HCT116 (cell line): ENCODE results near the gene SRGAP2B. TPM values are rescaled to one million over a fixed set of nuclear protein-coding genes. Genes with fewer than 3 reads are reported as not detected.
"Not testable (repeated sequence)": the region's sequence is repeated elsewhere in the genome, so short reads cannot be mapped to it uniquely, and the experiment has no call there.

Source experiments
- ATAC-seq: fragments of 200-7000 bp; cut with Tn5 transposase; 2 replicates; pipeline ENCODE4 v1.9.1; 2020; ENCODE audit warnings: mild to moderate bottlenecking, moderate library complexity
- BruUV-seq: library from RNA; stranded (reverse); fragments of 400-500 nt; replicated peaks from 2 replicates; lab custom pipeline; 2021; lab: Mats Ljungman, UMichigan
- CTCF ChIA-PET: fragments of 300-600 bp; sonication (Branson Sonifier 250); formaldehyde crosslinking; loops from one replicate; lab custom pipeline; 2021; ENCODE audit warnings: antibody characterized with exemption; lab: Charles Lee
- POLR2A ChIA-PET: fragments of 300-600, 350-600 bp; sonication (Branson Sonifier 250); formaldehyde crosslinking; loops from one replicate; lab custom pipeline; 2021; ENCODE audit warnings: antibody characterized with exemption; lab: Charles Lee
- RAD21 ChIA-PET, 2 experiments: fragments of 300-600 bp; sonication (Branson Sonifier 250); formaldehyde crosslinking; loops; one replicate each; lab custom pipeline; 2023; ENCODE audit warnings: low total read pairs in 2 of 2; ENCODE audit not compliant: uncharacterized antibody in 2 of 2, unreplicated experiment in 2 of 2, low non-redundant PET in 1 of 2; lab: Charles Lee
- DNase-seq: peaks from one replicate; pipeline ENCODE4 v3.0.0-alpha.2; 2010; ENCODE audit warnings: low read depth, low spot score
- H2AFZ ChIP-seq: fragments of 200-600 bp; shearing (Covaris generic), sonication (generic); 2 replicates; pipeline ENCODE4 v1.6.1; 2017; ENCODE audit warnings: low read depth, mixed run types, mixed read lengths, antibody characterized with exemption, low read length; ENCODE audit not compliant: poor library complexity, severe bottlenecking
- H3K27ac ChIP-seq: 2 replicates; pipeline ENCODE4 v1.5.1; 2012; ENCODE audit warnings: low read depth, low read length
- H3K27me3 ChIP-seq: fragments of 200-600 bp; sonication (generic); 2 replicates; pipeline ENCODE4 v1.6.1; 2016; ENCODE audit warnings: mixed run types, low read length, mixed read lengths; ENCODE audit not compliant: insufficient read depth
- H3K36me3 ChIP-seq, 2 experiments: fragments of 200-500 bp in 1 of 2; fragments of 200-600 bp in 1 of 2; sonication (Bioruptor generic) in 1 of 2; sonication (generic) in 1 of 2; 2 replicates each; pipeline versions ENCODE4 v1.5.1 to v1.6.1; 2014 to 2016; ENCODE audit warnings: low read length in 2 of 2, inconsistent platforms in 1 of 2, mixed read lengths in 1 of 2, mixed run types in 1 of 2; ENCODE audit not compliant: insufficient read depth in 2 of 2, control insufficient read depth in 1 of 2
- H3K4me1 ChIP-seq, 2 experiments: fragments of 200-600 bp in 1 of 2; sonication (generic) in 1 of 2; 2 replicates each; pipeline versions ENCODE4 v1.5.1 to v1.6.1; 2012 to 2017; ENCODE audit warnings: low read length in 2 of 2, inconsistent platforms in 1 of 2, mild to moderate bottlenecking in 1 of 2, mixed read lengths in 1 of 2, mixed run types in 1 of 2, moderate library complexity in 1 of 2; ENCODE audit not compliant: insufficient read depth in 2 of 2, control insufficient read depth in 1 of 2
- H3K4me2 ChIP-seq: fragments of 200-600 bp; sonication (generic); 2 replicates; pipeline ENCODE4 v1.6.1; 2017; ENCODE audit warnings: mixed run types, low read length, mixed read lengths
- H3K4me3 ChIP-seq, 2 experiments: fragments of 200-600 bp in 1 of 2; sonication (generic) in 1 of 2; replicated peaks in 1 of 2; 2 replicates each; pipeline ENCODE4 v1.5.1; 2011 to 2016; ENCODE audit warnings: low read length in 2 of 2, control low read depth in 1 of 2, low read depth in 1 of 2, mild to moderate bottlenecking in 1 of 2, mixed read lengths in 1 of 2, mixed run types in 1 of 2
- H3K79me2 ChIP-seq: fragments of 200-600 bp; sonication (generic); 2 replicates; pipeline ENCODE4 v1.6.1; 2017; ENCODE audit warnings: mild to moderate bottlenecking, mixed run types, low read length, moderate library complexity, mixed read lengths; ENCODE audit not compliant: insufficient read depth
- H3K9ac ChIP-seq: fragments of 200-600 bp; sonication (generic); 2 replicates; pipeline ENCODE4 v1.6.1; 2016; ENCODE audit warnings: low read length, mixed read lengths
- H3K9me2 ChIP-seq: fragments of 200-600 bp; sonication (generic), shearing (Covaris generic); 2 replicates; pipeline ENCODE4 v1.6.1; 2017; ENCODE audit warnings: mixed run types, mild to moderate bottlenecking, moderate library complexity; ENCODE audit not compliant: insufficient read depth
- H3K9me3 ChIP-seq, 2 experiments: fragments of 200-500 bp in 1 of 2; fragments of 200-600 bp in 1 of 2; sonication (Bioruptor generic) in 1 of 2; sonication (generic) in 1 of 2; 2 replicates each; pipeline ENCODE4 v1.6.1; 2014 to 2017; ENCODE audit warnings: low read length in 2 of 2, mixed read lengths in 2 of 2, inconsistent platforms in 1 of 2, low read depth in 1 of 2, mild to moderate bottlenecking in 1 of 2, mixed run types in 1 of 2, moderate library complexity in 1 of 2; ENCODE audit not compliant: control insufficient read depth in 1 of 2, insufficient read depth in 1 of 2
- H4K20me1 ChIP-seq: fragments of 200-600 bp; sonication (generic), shearing (Covaris generic); 2 replicates; pipeline ENCODE4 v1.6.1; 2017; ENCODE audit warnings: mixed run types, mild to moderate bottlenecking, moderate library complexity; ENCODE audit not compliant: insufficient read depth
- intact Hi-C: fragments of 100-400 bp; cut with micrococcal nuclease; formaldehyde crosslinking; loops from 2 replicates; pipeline ENCODE4 v1.10.0; 2022
- total RNA-seq: library from RNA; stranded (reverse); gene quantifications from one replicate; pipeline ENCODE4 v1.2.1, GENCODE V29; 2021; ENCODE audit not compliant: unreplicated experiment

The SRGAP2B gene
- total RNA-seq, 1 experiment from 2014 or later = 31.2 TPM

DNA sequence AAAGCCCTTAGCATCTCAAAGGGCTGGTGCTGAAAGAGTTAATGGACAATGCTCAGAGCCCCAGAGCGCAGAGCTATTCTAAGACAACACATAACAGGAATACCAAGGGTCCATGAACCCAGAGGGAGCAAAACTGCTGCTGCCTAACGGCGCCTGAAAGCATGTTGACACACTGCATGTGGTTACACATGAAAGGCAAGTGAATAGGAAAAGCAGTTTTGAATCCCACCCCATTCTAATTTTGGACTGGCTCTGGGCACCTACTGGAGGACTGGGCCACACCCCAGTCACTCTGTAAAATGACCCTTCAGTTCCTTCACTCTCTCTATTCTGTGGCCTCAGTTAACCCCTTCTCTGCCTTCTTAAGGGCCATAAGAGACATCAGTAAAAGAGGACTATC is 123.2 kb downstream of the SRGAP2B start:
- H3K9me3 ChIP-seq, CTCF ChIA-PET, H3K36me3 ChIP-seq, intact Hi-C loops, H3K27me3 ChIP-seq, H3K4me1 ChIP-seq, POLR2A ChIA-PET, H2AFZ ChIP-seq, H3K79me2 ChIP-seq, H4K20me1 ChIP-seq, H3K9ac ChIP-seq, H3K27ac ChIP-seq, RAD21 ChIA-PET, DNase-seq, H3K4me3 ChIP-seq, BruUV-seq, H3K9me2 ChIP-seq: not testable (repeated sequence)
- peak overlapping the region; percentile 47 for H3K4me2 ChIP-seq
- peak; percentile 96 for ATAC-seq

DNA sequence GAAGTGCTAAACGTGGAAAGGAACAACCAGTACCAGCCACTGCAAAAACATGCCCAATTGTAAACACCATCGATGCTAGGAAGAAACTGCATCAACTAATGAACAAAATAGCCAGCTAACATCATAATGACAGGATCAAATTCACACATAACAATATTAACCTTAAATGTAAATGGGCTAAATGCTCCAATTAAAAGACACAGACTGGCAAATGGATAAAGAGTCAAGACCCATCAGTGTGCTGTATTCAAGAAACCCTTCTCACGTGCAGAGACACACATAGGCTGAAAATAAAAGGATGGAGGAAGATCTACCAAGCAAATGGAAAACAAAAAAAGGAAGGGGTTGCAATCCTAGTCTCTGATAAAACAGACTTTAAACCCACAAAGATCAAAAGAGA is 128.6 kb downstream of the SRGAP2B start:
- H3K27me3 ChIP-seq, H3K36me3 ChIP-seq, H3K27ac ChIP-seq, H3K9me2 ChIP-seq, H2AFZ ChIP-seq, H3K4me2 ChIP-seq, CTCF ChIA-PET, H3K4me1 ChIP-seq, BruUV-seq, POLR2A ChIA-PET, H3K4me3 ChIP-seq, DNase-seq, H3K79me2 ChIP-seq, H3K9me3 ChIP-seq, intact Hi-C loops, ATAC-seq, RAD21 ChIA-PET, H3K9ac ChIP-seq, H4K20me1 ChIP-seq: not testable (repeated sequence)

DNA sequence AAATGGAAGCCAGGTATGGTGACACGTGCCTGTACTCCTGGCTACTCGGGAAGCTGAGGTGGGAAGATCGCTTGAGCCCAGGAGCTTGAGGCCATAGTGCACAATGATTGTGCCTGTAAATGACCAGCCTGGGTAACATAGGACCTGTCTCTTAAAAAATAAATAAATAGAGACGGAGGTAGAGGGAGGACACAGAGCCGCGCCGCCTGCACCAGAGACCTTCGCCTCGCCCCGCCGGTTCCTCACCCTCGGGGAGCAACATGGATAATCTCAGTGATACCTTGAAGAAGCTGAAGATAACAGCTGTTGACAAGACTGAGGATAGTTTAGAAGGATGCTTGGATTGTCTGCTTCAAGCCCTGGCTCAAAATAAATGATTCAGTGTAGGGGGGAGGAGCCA is 130.4 kb downstream of the SRGAP2B start:
- H3K79me2 ChIP-seq, intact Hi-C loops, H4K20me1 ChIP-seq, H3K36me3 ChIP-seq, DNase-seq, H3K4me3 ChIP-seq, H3K27ac ChIP-seq, H3K9me3 ChIP-seq, BruUV-seq, H3K9me2 ChIP-seq, H2AFZ ChIP-seq, H3K4me1 ChIP-seq, H3K4me2 ChIP-seq, CTCF ChIA-PET, RAD21 ChIA-PET, POLR2A ChIA-PET, H3K27me3 ChIP-seq, H3K9ac ChIP-seq, ATAC-seq: not testable (repeated sequence)

DNA sequence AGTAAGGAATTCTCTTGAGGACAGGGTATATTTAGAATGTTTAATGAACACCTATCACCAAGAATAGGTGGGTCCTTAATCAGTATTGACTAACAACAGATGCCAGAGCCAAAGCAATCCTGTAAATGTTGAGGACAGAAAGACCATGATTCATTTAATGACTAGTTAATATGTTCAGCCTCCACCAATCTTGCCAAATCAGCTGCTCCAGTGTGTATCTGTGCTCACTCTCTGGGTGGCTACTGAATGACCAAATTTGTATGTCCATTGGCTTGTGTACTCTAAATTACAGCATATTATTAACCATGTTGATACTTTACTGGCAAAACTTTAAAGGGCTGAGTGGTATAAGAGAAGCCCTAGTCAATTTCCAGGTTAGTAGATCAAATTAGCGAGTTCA is 130.9 kb downstream of the SRGAP2B start:
- H3K79me2 ChIP-seq, intact Hi-C loops, BruUV-seq, H3K9me2 ChIP-seq, H3K9me3 ChIP-seq, H3K36me3 ChIP-seq, H3K27me3 ChIP-seq, H3K4me1 ChIP-seq, H2AFZ ChIP-seq, ATAC-seq, H3K4me3 ChIP-seq, H4K20me1 ChIP-seq, RAD21 ChIA-PET, H3K9ac ChIP-seq, H3K4me2 ChIP-seq, POLR2A ChIA-PET, CTCF ChIA-PET, DNase-seq, H3K27ac ChIP-seq: not testable (repeated sequence)

DNA sequence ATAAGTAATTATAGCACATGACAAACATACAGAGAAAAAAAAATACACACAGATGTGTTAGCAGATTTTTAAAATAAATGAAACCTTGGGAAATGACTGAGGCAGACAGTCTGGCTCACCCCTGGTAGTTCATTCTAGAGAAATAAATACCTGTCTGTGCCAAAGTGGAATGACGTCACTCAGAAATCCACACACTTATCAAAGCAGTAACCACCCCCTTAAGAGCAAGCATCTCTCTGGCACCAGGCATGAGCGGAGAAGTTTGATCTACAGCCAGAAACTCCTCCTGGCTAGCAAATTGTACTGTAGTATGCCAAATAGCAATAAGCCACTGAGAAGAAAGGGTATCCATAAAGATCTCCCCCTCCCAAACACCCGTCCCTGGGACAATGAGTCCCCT is 131.6 kb downstream of the SRGAP2B start:
- H3K4me1 ChIP-seq, RAD21 ChIA-PET, H3K9me3 ChIP-seq, H3K79me2 ChIP-seq, BruUV-seq, H3K4me2 ChIP-seq, H3K27me3 ChIP-seq, H3K4me3 ChIP-seq, H3K36me3 ChIP-seq, H3K27ac ChIP-seq, H3K9me2 ChIP-seq, CTCF ChIA-PET, DNase-seq, intact Hi-C loops, H4K20me1 ChIP-seq, POLR2A ChIA-PET, H2AFZ ChIP-seq, H3K9ac ChIP-seq: not testable (repeated sequence)
- ATAC-seq = peak; percentile 32; the same call in 1 of the 2 replicates
